Stimulated activated CD4-positive, alpha-beta T cell treated with anti-CD3 and anti-CD28 coated beads, Interleukin-4, amount 100 ng/mL, for 24 hours (primary cell): ENCODE data around the gene TMED3.
"Not testable (repeated sequence)": the region's sequence is repeated elsewhere in the genome, so short reads cannot be mapped to it uniquely, and the experiment has no call there.

Source experiments
- DNase-seq: peaks from one replicate; pipeline ENCODE4 v3.0.0-alpha.2; 2020

The TMED3 gene

DNA sequence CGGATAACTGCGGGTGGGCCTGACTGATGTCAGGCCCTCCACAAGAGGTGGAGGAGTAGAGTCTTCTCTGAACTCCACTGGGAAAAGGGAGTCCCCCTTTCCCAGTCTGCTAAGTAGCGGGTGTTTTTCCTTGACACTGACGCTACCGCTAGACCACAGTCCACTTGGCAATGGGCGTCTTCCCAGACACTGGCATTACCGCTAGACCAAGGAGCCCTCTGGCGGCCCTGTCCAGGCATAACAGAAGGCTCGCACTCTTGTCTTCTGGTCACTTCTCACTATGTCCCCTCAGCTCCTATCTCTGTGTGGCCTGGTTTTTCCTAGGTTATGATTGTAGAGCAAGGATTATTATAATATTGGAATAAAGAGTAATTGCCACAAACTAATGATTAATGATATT lies 9.1 kb downstream of the TMED3 start:
- not testable (repeated sequence) for DNase-seq

GRCh38 chr15:79321876-79322275 lies 11.0 kb downstream of the TMED3 start:
- DNase-seq: no peak

- DNase-seq: no peak
Measured at GRCh38 chr15:79322306-79322705, 11.4 kb downstream of the TMED3 start.

- no peak for DNase-seq
Measured at GRCh38 chr15:79322945-79323344, 12.0 kb downstream of the TMED3 start.

- DNase-seq: no peak
Measured at GRCh38 chr15:79329171-79329611, 18.3 kb downstream of the TMED3 start.

DNA sequence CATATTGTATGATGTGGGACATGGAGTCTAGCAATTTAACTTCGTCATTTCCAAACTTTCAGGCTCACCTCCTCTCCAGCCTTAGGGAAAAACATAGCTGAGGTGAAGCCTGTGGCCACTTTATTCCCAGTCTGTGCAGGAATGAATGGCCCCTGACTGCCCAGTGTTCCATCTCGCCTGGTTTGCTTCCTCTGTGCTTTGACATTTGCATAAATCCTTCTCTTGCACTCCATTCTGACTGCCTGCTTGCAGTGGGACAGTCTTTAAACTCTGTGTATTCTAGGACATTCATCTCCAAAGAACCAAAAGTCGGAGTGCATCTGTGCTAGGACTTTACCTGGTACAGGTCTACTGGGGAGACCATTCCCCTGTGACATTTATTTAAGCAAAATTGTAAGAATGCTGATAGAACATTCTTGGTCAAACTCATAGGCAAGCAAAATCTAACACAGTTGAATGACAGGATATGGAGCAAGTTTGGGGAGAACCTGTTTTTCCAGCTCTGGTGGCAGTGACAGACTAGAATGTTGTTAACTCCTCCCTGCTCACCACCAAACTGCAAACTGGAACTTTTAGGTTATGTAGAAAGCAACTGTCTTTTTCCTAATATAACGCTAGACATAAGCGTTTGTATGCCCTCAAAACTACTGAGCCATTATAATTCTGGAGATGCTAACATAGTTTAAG lies 22.1 kb downstream of the TMED3 start:
- no peak for DNase-seq

- DNase-seq: no peak
Measured at GRCh38 chr15:79337591-79337990, 26.7 kb downstream of the TMED3 start.

DNA sequence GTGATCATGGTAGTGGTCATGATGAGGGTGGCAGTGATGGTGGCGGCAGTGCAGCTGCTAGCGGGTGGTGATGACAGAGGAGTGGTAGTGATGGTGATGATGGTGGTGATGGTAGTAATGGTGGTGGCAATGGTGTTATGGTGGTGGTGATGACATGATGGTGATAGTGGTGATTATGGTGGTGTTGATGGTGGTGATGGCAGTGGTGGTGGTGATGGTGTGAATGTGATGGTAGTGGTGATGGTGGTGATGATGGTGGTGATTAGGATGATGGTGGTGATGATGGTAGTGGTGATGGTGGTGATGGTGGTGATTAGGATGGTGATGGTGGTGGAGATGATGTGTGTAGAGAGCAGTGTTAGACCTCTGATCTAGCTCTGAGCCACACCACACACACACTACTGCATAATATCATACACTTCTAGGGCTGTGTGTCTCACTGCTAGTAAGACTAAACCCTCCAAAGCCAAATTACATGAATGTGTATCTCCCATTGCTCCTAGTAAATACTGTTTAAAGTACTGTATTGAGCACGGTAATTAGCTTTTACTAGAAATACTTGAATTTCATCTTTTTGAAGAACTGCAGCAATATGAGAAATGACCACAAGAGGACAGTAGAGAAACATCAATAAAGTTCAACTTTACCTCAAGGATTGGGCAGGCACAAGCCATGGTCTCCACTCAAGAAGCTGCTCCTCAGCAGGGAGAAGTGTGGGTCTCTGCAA lies 28.8 kb downstream of the TMED3 start:
- DNase-seq: no peak

- no peak for DNase-seq
Measured at GRCh38 chr15:79340315-79340602, 29.3 kb downstream of the TMED3 start.

DNA sequence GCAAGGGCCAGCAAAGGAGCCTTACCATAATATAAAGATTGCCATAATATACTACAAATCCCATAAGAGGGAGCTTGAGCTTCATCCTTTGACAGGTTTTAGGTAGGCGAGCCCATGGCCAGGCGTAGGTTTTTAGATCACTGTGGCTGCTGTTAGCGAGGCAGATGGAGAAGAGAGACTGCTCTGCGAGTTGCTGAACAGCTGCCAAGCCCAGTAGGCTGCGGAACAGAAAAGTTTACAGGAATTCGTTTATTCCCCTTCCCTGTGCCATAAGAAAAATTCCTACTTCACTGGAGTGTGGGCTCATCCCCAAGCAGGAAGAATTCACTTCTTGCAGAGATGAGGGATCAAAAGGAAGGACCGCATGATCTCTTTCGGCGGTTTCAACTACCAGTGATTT lies 30.5 kb downstream of the TMED3 start:
- no peak for DNase-seq

- DNase-seq: no peak
Measured at GRCh38 chr15:79349525-79349924, 38.6 kb downstream of the TMED3 start.

GRCh38 chr15:79352206-79352605 lies 41.3 kb downstream of the TMED3 start:
- DNase-seq: no peak

DNA sequence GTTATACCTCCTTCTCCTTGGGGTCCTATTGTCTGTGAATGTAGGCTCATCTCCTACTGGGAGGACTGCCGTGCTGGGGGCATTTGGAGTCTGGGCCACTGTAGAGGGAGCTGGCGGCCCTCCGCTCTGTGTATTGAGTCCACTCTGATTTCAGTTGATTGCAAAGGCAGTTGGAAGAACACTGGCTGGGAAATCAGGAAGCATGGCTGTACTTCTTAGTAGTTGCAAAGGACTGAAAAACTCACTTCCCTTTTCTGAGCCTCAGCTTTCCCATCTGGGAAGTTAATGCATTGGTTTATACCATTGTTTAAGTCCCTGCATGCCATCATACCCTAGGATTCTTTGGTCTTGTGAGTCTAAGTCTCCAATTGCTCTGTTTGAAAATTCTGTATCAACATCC lies 46.7 kb downstream of the TMED3 start:
- DNase-seq: no peak

DNA sequence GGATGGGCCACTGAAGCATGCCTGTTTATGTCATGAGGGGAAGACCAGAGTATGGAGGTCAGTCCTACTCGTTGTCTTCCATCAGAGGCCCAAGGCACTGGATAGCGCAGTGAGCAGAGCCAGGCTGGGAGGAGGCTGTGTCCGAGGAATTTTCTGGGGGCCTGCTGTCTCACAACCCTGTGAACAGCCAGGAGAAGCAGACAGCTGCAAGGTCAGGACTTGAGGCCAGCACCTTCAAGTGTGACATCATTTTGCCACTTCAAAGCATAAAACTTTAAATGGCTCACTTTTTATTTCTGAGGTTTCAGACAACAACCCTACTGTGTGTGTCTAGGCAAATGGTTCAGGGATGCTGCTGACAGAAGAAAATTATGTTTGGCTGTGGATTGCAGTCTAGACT lies 47.2 kb downstream of the TMED3 start:
- DNase-seq: no peak

- DNase-seq: no peak
Measured at GRCh38 chr15:79364571-79365240, 53.8 kb downstream of the TMED3 start.

- DNase-seq: no peak
Measured at GRCh38 chr15:79365765-79366164, 54.9 kb downstream of the TMED3 start.

DNA sequence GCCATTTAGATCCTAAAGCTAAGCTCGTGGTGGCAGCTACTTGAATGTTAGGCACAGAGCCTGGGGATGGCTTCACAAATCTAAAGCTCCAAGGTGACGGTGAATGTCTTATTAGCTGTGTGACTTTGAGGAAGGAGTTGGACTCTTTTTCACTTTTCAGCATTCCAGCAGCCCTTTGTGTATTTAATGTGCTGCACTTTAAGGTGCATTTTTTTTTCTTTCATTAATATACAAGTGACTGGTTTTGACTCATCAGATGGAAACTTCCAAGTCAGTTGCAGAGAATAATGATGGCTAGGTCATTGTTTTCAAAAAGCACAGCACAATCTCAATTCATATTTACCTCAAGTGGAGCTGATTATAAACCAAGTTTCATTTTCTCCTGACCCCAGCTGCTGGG lies 55.8 kb downstream of the TMED3 start:
- DNase-seq: no peak

DNA sequence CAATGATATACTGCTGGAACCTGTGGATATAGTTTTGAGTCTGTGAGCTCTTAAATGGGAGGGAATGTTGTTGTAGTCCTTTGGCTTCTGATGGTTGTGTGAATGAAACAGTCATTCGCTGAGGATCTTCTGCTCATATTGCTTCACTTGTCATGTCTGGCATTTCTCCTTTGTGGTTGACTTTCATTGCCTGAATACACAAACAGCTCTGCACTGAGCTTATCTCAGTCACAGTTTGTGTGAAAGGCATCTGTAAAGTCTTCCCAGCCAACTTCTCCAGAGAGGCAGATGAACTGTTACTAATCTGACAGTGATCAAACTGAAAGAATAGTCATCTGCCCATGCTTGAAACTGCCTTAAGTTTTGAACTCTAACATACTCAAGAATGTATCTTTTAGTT lies 59.8 kb downstream of the TMED3 start:
- no peak for DNase-seq

DNA sequence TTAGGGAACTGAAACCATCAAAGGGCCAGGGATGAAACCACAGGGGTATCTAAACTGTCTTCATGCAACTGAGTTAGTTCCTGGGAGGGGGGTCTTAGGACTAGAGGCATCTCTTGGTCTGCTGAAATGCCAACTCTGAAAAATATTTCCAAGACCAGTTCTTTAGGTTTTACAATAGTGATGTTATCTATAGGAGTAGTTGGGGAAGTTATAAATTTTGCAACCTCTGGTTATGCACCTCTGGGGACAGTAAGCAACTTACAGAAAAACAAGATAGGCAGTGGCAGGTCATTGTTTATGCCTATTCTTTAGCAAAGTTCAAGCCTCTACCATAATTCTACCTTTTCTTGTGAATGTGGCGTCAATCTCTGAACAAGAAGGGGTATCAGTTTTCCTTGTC lies 60.7 kb downstream of the TMED3 start:
- no peak for DNase-seq

DNA sequence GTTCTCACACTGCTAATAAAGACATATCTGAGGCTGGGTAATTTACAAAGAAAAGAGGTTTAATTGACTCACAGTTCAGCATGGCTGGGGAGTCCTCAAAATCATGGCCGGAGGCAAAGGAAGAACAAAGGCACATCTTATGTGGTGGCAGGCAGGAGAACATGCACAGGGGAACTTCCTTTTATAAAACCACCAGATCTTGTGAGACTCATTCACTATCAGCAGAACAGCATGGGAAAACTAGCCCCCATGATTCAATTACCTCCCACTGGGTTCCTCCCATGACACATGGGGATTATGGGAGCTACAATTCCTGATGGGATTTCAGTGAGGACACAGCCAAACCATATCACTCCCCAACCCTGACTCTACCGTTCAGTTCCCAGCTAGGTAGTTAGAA lies 61.5 kb downstream of the TMED3 start:
- no peak for DNase-seq
